Renal cortex interstitium (tissue), 11 donors: ENCODE data around the gene FCSK. TPM values are rescaled to one million over a fixed set of nuclear protein-coding genes. Genes with fewer than 3 reads are reported as not detected.

Source experiments
- DNase-seq, 11 donors: peaks; one replicate each; pipeline ENCODE4 v3.0.0-alpha.2; 2013; ENCODE audit warnings: low read depth in 9 of 11, low spot score in 4 of 11; ENCODE audit errors: extremely low read depth in 1 of 11
- polyA plus RNA-seq, 3 donors: library from polyadenylated mRNA; unstranded; fragments of 120-200 nt; gene quantifications; one replicate each; pipeline ENCODE4 v1.2.1, GENCODE V29; 2013; ENCODE audit not compliant: insufficient read length in 3 of 3

FCSK gene
- polyA plus RNA-seq, 3 donors, result 13.5 to 21.1 (median 15.2) TPM

- no peak for DNase-seq
These were observed 18.5 kb downstream of the FCSK start for GRCh38 chr16:70472786-70473433.

GRCh38 chr16:70473446-70474319, 19.3 kb downstream of the FCSK start:
- no peak for DNase-seq

- no peak for DNase-seq
These were observed 20.1 kb downstream of the FCSK start for GRCh38 chr16:70474320-70475053.

- no peak for DNase-seq
These were observed 20.9 kb downstream of the FCSK start for GRCh38 chr16:70475054-70475871.

- DNase-seq, result no peak
These were observed 22.1 kb downstream of the FCSK start for GRCh38 chr16:70476272-70477020.

- DNase-seq, result no peak
These were observed 23.8 kb downstream of the FCSK start for GRCh38 chr16:70478169-70478568.

- no peak for DNase-seq
These were observed 24.5 kb downstream of the FCSK start for GRCh38 chr16:70478912-70479341.

GRCh38 chr16:70480127-70481105, 26.0 kb downstream of the FCSK start:
- DNase-seq, result no peak

GRCh38 chr16:70481929-70482536, 27.6 kb downstream of the FCSK start:
- no peak for DNase-seq

GRCh38 chr16:70482624-70483023, 28.2 kb downstream of the FCSK start:
- DNase-seq, result no peak

GRCh38 chr16:70483426-70483825, 29.0 kb downstream of the FCSK start:
- DNase-seq, result no peak

GRCh38 chr16:70484867-70485266, 30.5 kb downstream of the FCSK start:
- no peak for DNase-seq

- no peak for DNase-seq
These were observed 35.9 kb downstream of the FCSK start for GRCh38 chr16:70490261-70490660.

GRCh38 chr16:70493802-70494201, 39.4 kb downstream of the FCSK start:
- DNase-seq, result no peak

GRCh38 chr16:70494202-70494770, 39.9 kb downstream of the FCSK start:
- no peak for DNase-seq

GRCh38 chr16:70494777-70495176, 40.4 kb downstream of the FCSK start:
- no peak for DNase-seq
